HL-60 (cell line): ENCODE measurements around the gene GIT2.

Experiments
- DNase-seq, 2 experiments: peaks; one replicate each; pipeline ENCODE4 v3.0.0-alpha.2; 2010 to 2020; ENCODE audit warnings: low read depth in 1 of 2, low spot score in 1 of 2
- H3K27ac ChIP-seq: fragments of 250-450 bp; sonication (Bioruptor Pico); replicated peaks from 2 replicates; pipeline ENCODE4 v1.5.1; 2020; ENCODE audit warnings: mild to moderate bottlenecking, moderate library complexity
- H3K27me3 ChIP-seq: fragments of 250-450 bp; sonication (Bioruptor Pico); 2 replicates; pipeline ENCODE4 v1.5.1; 2021; ENCODE audit warnings: mild to moderate bottlenecking, moderate library complexity; ENCODE audit not compliant: insufficient read depth, poor library complexity, severe bottlenecking
- H3K4me3 ChIP-seq: replicated peaks from 2 replicates; pipeline ENCODE4 v1.5.1; 2011; ENCODE audit warnings: mild to moderate bottlenecking, control low read depth, low read length; ENCODE audit not compliant: insufficient read depth
- GABPA ChIP-seq: IDR thresholded peaks from 2 replicates; pipeline ENCODE4 v1.6.1; 2012; ENCODE audit warnings: low read depth
- POLR2AphosphoS5 ChIP-seq: IDR thresholded peaks from 2 replicates; pipeline ENCODE4 v1.6.1; 2012; ENCODE audit warnings: low read depth
- SPI1 ChIP-seq: IDR thresholded peaks from 2 replicates; pipeline ENCODE4 v1.6.1; 2012; ENCODE audit warnings: low read depth, mild to moderate bottlenecking, borderline replicate concordance
- TF ChIP-seq, protein P1 (sequence below): IDR thresholded peaks from one replicate; pipeline ENCODE4 v1.5.1; 2011; ENCODE audit warnings: low read length, control low read depth, inconsistent platforms; ENCODE audit not compliant: insufficient read depth
- TF ChIP-seq, protein P2 (sequence below): IDR thresholded peaks from 2 replicates; pipeline ENCODE4 v1.6.1; 2012; ENCODE audit warnings: low read depth; ENCODE audit not compliant: insufficient replicate concordance

The GIT2 gene

DNA sequence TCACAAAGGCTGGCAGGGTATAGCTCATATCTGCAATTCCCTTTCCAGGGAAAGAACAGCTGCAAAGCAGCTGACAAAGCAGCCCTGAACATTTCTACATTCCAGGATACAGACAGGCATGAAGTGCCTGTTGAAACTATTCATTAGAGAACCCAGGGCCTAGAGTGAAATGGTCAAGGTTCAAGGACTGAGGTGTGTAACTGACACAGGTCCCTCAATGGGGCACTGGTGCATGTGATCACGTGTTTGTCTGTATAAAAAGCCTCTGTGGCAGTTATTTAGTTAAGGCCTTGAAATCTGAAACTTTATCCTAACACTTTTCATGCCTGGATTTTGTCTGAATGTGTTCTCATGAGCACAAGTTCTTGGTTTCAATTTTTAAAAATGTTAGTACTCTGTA is 47.1 kb downstream of the GIT2 start:
- TF ChIP-seq GABPA (no peak), POLR2AphosphoS5 (no peak), SPI1 (no peak)
- TF ChIP-seq, protein P1, sequence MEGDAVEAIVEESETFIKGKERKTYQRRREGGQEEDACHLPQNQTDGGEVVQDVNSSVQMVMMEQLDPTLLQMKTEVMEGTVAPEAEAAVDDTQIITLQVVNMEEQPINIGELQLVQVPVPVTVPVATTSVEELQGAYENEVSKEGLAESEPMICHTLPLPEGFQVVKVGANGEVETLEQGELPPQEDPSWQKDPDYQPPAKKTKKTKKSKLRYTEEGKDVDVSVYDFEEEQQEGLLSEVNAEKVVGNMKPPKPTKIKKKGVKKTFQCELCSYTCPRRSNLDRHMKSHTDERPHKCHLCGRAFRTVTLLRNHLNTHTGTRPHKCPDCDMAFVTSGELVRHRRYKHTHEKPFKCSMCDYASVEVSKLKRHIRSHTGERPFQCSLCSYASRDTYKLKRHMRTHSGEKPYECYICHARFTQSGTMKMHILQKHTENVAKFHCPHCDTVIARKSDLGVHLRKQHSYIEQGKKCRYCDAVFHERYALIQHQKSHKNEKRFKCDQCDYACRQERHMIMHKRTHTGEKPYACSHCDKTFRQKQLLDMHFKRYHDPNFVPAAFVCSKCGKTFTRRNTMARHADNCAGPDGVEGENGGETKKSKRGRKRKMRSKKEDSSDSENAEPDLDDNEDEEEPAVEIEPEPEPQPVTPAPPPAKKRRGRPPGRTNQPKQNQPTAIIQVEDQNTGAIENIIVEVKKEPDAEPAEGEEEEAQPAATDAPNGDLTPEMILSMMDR: no peak
- TF ChIP-seq, protein P2, sequence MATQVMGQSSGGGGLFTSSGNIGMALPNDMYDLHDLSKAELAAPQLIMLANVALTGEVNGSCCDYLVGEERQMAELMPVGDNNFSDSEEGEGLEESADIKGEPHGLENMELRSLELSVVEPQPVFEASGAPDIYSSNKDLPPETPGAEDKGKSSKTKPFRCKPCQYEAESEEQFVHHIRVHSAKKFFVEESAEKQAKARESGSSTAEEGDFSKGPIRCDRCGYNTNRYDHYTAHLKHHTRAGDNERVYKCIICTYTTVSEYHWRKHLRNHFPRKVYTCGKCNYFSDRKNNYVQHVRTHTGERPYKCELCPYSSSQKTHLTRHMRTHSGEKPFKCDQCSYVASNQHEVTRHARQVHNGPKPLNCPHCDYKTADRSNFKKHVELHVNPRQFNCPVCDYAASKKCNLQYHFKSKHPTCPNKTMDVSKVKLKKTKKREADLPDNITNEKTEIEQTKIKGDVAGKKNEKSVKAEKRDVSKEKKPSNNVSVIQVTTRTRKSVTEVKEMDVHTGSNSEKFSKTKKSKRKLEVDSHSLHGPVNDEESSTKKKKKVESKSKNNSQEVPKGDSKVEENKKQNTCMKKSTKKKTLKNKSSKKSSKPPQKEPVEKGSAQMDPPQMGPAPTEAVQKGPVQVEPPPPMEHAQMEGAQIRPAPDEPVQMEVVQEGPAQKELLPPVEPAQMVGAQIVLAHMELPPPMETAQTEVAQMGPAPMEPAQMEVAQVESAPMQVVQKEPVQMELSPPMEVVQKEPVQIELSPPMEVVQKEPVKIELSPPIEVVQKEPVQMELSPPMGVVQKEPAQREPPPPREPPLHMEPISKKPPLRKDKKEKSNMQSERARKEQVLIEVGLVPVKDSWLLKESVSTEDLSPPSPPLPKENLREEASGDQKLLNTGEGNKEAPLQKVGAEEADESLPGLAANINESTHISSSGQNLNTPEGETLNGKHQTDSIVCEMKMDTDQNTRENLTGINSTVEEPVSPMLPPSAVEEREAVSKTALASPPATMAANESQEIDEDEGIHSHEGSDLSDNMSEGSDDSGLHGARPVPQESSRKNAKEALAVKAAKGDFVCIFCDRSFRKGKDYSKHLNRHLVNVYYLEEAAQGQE: no peak
- Histone ChIP-seq H3K27me3 (no peaks in the 10 kb centered on the region), H3K27ac (no peak overlapping the region), H3K4me3 (no peak overlapping the region)
- no peak for DNase-seq

DNA sequence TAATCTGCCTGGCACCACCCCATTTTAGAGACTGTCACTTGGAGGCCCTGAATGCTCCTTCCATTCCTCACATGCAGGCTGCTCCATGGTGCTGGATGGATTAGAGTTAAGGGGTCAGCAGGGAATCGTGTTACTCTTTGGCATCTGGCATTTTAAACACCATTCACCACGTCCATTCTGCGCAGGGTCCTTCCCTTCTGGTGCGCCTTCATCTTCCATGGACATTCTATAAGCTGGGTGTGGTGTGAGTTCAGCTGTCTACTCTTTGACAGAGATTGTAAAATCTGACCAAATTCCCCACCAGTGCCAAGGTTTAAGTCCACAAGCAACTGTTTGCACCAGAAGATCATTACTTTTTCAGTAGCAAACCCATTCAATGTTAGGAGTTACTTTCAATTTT is 47.8 kb downstream of the GIT2 start:
- TF ChIP-seq, protein P1: no peak
- TF ChIP-seq, protein P2: no peak
- TF ChIP-seq GABPA (no peak), POLR2AphosphoS5 (no peak), SPI1 (no peak)
- no peak overlapping the region for H3K27ac ChIP-seq
- H3K27me3 ChIP-seq: no peaks in the 10 kb centered on the region
- no peak for DNase-seq
- H3K4me3 ChIP-seq: no peak overlapping the region

DNA sequence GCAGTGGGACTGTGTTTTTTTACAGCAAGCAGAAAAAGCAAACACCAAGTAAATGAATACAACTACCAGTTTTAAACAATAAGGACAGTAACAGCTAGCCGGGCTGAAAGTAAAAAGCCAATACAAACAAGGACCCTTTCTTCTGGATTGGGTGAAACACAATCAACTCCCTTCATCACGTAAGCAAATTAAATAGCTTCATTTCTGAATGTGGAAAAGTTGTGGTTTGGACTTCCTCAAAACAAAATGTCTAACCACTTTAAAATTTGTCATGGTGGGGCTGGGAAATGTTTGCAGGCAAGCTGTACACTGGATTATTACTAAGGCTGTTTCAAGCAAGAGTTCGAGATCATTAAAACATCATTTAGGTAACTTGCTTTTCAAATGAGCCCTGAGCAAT is 48.6 kb downstream of the GIT2 start:
- peak in 1 of 2 experiments; percentile 49 for DNase-seq
- H3K27me3 ChIP-seq: no peaks in the 10 kb centered on the region
- H3K27ac ChIP-seq: peak overlapping the region; percentile 1; the same call in 1 of the 2 replicates
- TF ChIP-seq, protein P1: no peak
- TF ChIP-seq, protein P2: no peak
- no peak for TF ChIP-seq GABPA
- no peak for TF ChIP-seq POLR2AphosphoS5
- TF ChIP-seq SPI1: peak; percentile 91
- no peak overlapping the region for H3K4me3 ChIP-seq
